Muscle of leg (tissue), 11 donors: Measurements from ENCODE around the gene ZFPL1. TPM values are rescaled to one million over a fixed set of nuclear protein-coding genes. Genes with fewer than 3 reads are reported as not detected.

Experiments used
- DNase-seq: peaks from one replicate; pipeline ENCODE4 v3.0.0; 2013
- H3K27ac ChIP-seq: one replicate; pipeline ENCODE4 v1.5.1; 2013; ENCODE audit warnings: mild to moderate bottlenecking, low read length, control low read depth
- H3K27me3 ChIP-seq: one replicate; pipeline ENCODE4 v1.6.1; 2013; ENCODE audit warnings: low read length; ENCODE audit not compliant: control insufficient read depth, insufficient read depth
- H3K36me3 ChIP-seq: one replicate; pipeline ENCODE4 v1.6.1; 2013; ENCODE audit warnings: low read length; ENCODE audit not compliant: control insufficient read depth, insufficient read depth
- H3K4me1 ChIP-seq: one replicate; pipeline ENCODE4 v1.6.1; 2013; ENCODE audit warnings: low read length; ENCODE audit not compliant: control insufficient read depth, insufficient read depth
- H3K4me3 ChIP-seq: one replicate; pipeline ENCODE4 v1.5.1; 2013; ENCODE audit warnings: low read length, control low read depth
- H3K9me3 ChIP-seq: replicated peaks from 2 replicates; pipeline ENCODE4 v1.6.1; 2013; ENCODE audit warnings: low read depth, low read length; ENCODE audit not compliant: control insufficient read depth
- WGBS: methylation state at CpG from one replicate; pipeline ENCODE4 v1.1.5; 2013; ENCODE audit warnings: missing lambda C conversion rate; ENCODE audit not compliant: insufficient coverage; 5-methylcytosine and 5-hydroxymethylcytosine counted together
- polyA plus RNA-seq, 8 donors: library from polyadenylated mRNA; unstranded; fragments of 120-200 nt; gene quantifications; one replicate each; pipeline versions ENCODE4 v1.2.1 to v1.2.3, GENCODE V29; 2013; ENCODE audit warnings: inconsistent platforms in 1 of 8, low replicate concordance in 1 of 8; ENCODE audit not compliant: insufficient read length in 8 of 8, insufficient read depth in 1 of 8
- total RNA-seq: library from RNA; stranded (reverse); fragments of 120-200 nt; gene quantifications from one replicate; pipeline ENCODE4 v1.2.4, GENCODE V29; 2013

Gene ZFPL1
- total and polyA plus RNA-seq, 9 donors = 20.6 to 26.3 (median 24.0) TPM

- no peaks in the 10 kb centered on the region for H3K27me3 ChIP-seq
- DNase-seq = no peak
- H3K27ac ChIP-seq = no peak overlapping the region
- 90% methylated on average over 12 of the region's 15 CpGs for WGBS
- H3K4me1 ChIP-seq = peaks cover 16% of the 10 kb centered on the region
- H3K4me3 ChIP-seq = no peak overlapping the region
- H3K9me3 ChIP-seq = no peaks in the 10 kb centered on the region
- peaks cover 48% of the 10 kb centered on the region for H3K36me3 ChIP-seq
Measured at GRCh38 chr11:65087827-65088226, 3.8 kb downstream of the ZFPL1 start.

- peaks cover 8% of the 10 kb centered on the region for H3K4me1 ChIP-seq
- H3K27ac ChIP-seq = no peak overlapping the region
- H3K4me3 ChIP-seq = no peak overlapping the region
- 100% methylated on average over 2 of the region's 4 CpGs for WGBS
- no peaks in the 10 kb centered on the region for H3K9me3 ChIP-seq
- H3K27me3 ChIP-seq = no peaks in the 10 kb centered on the region
- no peak for DNase-seq
- peaks cover 48% of the 10 kb centered on the region for H3K36me3 ChIP-seq
Measured at GRCh38 chr11:65089621-65090020, 5.6 kb downstream of the ZFPL1 start.

GRCh38 chr11:65090628-65091027, 6.6 kb downstream of the ZFPL1 start:
- Histone ChIP-seq H3K4me3 (no peak overlapping the region), H3K27ac (no peak overlapping the region), H3K36me3 (peaks cover 41% of the 10 kb centered on the region), H3K9me3 (no peaks in the 10 kb centered on the region), H3K4me1 (peaks cover 2% of the 10 kb centered on the region), H3K27me3 (no peaks in the 10 kb centered on the region)
- no peak for DNase-seq
- 100% methylated on average over 3 of the region's 4 CpGs for WGBS

DNA sequence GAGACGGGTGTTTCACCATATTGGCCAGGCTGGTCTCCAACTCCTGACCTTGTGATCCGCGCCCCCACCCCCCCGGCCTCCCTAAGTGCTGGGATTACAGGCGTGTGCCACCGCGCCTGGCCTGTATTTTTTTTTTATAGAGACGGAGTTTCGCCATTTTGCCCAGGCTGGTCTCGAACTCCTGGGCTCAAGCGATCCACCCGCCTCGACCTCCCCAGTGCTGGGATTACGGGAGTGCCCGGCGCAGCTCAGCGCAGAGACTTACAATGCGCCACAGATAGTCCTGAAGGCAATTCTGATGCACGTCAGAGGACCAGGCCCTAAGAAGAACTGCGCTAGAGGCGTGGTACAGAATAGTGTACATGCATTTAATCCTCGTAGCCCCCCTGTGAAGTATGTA, 11.4 kb downstream of the ZFPL1 start:
- peak overlapping the region; percentile 21 for H3K27ac ChIP-seq
- H3K4me1 ChIP-seq = peaks cover 9% of the 10 kb centered on the region
- peaks cover 3% of the 10 kb centered on the region for H3K36me3 ChIP-seq
- no peaks in the 10 kb centered on the region for H3K9me3 ChIP-seq
- 78% methylated on average over 22 of the region's 22 CpGs for WGBS
- no peaks in the 10 kb centered on the region for H3K27me3 ChIP-seq
- H3K4me3 ChIP-seq = peak overlapping the region; percentile 90
- no peak for DNase-seq

GRCh38 chr11:65095974-65096806, 12.2 kb downstream of the ZFPL1 start, which contains the start of gene VPS51:
TSS of gene VPS51 (plus strand) at chr11:65096214. CDS start at chr11:65096251, 37 bp downstream.
- Histone ChIP-seq H3K36me3 (peaks cover 3% of the 10 kb centered on the region), H3K27me3 (no peaks in the 10 kb centered on the region), H3K9me3 (no peaks in the 10 kb centered on the region), H3K4me3 (peak within 1 kb of the TSS; percentile 90), H3K4me1 (peaks cover 9% of the 10 kb centered on the region), H3K27ac (peak within 1 kb of the TSS; percentile 87)
- under 1% methylated on average over 36 of the region's 52 CpGs for WGBS
- DNase-seq = peak; percentile 96

DNA sequence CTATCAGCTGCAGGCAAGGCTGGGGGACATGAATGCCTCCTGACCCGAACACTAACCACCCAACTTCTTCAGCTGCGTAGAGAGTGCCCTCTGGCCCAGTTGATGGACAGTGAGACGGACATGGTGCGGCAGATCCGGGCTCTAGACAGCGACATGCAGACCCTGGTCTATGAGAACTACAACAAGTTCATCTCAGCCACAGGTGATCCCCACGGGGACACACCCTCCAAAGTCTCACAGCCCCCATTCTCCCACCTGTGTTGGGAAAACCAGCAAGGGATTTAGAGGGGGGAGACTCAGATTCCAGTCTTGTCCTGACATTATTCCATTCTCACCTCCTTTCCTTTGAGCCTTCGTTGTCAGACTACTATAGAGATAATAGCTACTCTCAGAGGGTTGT, 12.9 kb downstream of the ZFPL1 start:
- no peaks in the 10 kb centered on the region for H3K27me3 ChIP-seq
- peak overlapping the region; percentile 90 for H3K4me3 ChIP-seq
- no peak for DNase-seq
- peaks cover 3% of the 10 kb centered on the region for H3K36me3 ChIP-seq
- 13% methylated on average over 2 of the region's 8 CpGs for WGBS
- peaks cover 9% of the 10 kb centered on the region for H3K4me1 ChIP-seq
- H3K27ac ChIP-seq = peak overlapping the region; percentile 87
- H3K9me3 ChIP-seq = no peaks in the 10 kb centered on the region

DNA sequence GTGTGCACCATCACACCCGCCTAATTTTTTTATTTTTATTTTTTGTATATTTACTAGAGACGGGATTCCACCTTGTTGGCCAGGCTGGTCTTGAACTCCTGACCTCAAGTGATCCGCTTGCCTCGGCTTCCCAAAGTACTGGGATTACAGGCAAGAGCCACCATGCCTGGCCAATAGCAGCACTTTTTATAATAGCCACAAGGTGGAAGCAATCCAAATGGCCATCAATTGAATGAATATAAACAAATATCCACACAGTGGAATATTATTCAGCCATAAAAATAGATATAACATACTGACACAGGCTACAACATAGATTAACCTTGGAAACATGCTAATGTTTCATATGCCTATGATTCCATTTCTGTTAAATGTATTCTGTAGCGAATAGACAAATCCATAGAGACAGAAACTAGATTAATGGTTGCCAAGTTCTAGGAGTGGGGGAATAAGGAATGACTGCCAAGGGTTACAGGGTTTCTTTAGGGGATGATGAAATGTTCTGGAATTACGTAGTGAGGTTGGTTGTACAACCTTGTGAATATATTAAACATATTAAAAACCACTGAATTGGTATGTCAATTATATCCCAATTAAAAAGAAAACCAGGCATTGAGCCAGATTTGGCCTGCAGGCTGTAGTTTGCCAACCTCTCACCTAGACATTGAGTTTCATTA, 16.8 kb downstream of the ZFPL1 start:
- peaks cover 17% of the 10 kb centered on the region for H3K36me3 ChIP-seq
- H3K4me3 ChIP-seq = no peak overlapping the region
- 92% methylated on average over 4 of the region's 6 CpGs for WGBS
- DNase-seq = no peak
- peaks cover 5% of the 10 kb centered on the region for H3K4me1 ChIP-seq
- H3K9me3 ChIP-seq = no peaks in the 10 kb centered on the region
- no peak overlapping the region for H3K27ac ChIP-seq
- H3K27me3 ChIP-seq = no peaks in the 10 kb centered on the region

- H3K4me1 ChIP-seq = no peaks in the 10 kb centered on the region
Measured at GRCh38 chr11:65102142-65103095, 18.4 kb downstream of the ZFPL1 start.

DNA sequence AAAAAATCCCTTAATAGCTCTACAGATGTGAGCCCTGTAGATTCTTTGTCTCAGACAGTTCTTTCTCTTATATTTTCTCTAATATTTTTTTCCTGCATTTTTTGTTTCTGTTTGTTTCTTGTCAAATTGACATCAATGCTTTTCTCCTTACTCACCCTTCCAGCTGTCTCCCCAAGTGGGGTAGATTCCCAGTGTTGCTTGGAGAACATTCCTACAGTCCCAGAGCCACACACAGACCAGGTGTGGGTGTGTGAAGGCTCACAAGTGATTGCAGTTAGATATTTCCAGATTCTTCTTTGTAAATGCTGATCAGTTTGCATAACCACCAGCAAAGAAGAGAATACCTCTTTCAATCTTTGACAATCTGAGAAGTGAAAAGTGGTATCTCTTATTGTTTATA, 19.5 kb downstream of the ZFPL1 start:
- DNase-seq = no peak
- Histone ChIP-seq H3K4me1 (no peaks in the 10 kb centered on the region), H3K27ac (no peak overlapping the region), H3K36me3 (peaks cover 27% of the 10 kb centered on the region), H3K27me3 (no peaks in the 10 kb centered on the region), H3K4me3 (no peak overlapping the region), H3K9me3 (no peaks in the 10 kb centered on the region)

More at GRCh38 chr11:65102142-65103095, 18.4 kb downstream of the ZFPL1 start:
- Histone ChIP-seq H3K36me3 (peaks cover 20% of the 10 kb centered on the region), H3K4me3 (no peak overlapping the region), H3K27me3 (no peaks in the 10 kb centered on the region), H3K27ac (no peak overlapping the region), H3K9me3 (no peaks in the 10 kb centered on the region)
- DNase-seq = no peak
- WGBS = 80% methylated on average over 5 of the region's 8 CpGs
